ENCODE measurements around the gene MAMLD1. TPM values are rescaled to one million over a fixed set of nuclear protein-coding genes. Genes with fewer than 3 reads are reported as not detected.

MAMLD1 gene
- total and polyA plus RNA-seq, 5 donors from 2014 or later: 0.14 to 1.7 (median 0.45) TPM

GRCh38 chrX:150478496-150479492 is 115.7 kb downstream of the MAMLD1 start:
- H3K4me1 ChIP-seq (ENCODE audit: control insufficient read depth, insufficient read depth, low read length, poor library complexity, severe bottlenecking): peaks cover 31% of the 10 kb centered on the region
- H3K27ac ChIP-seq (ENCODE audit: insufficient read depth, low read length, poor library complexity, severe bottlenecking): peak overlapping the region; percentile 63
- no peaks in the 10 kb centered on the region for H3K9me3 ChIP-seq (ENCODE audit: control insufficient read depth in 2 of 2, low read length in 2 of 2)
- DNase-seq (peak in 2 of 3 donors; percentile 31 to 68), ATAC-seq (ENCODE audit: low read depth in 2 of 2) (peak in 1 of 2 donors; percentile 57)
- H3K4me3 Mint-ChIP-seq: peak overlapping the region; percentile 72 to 84 (median 84)
- no peaks in the 10 kb centered on the region for H3K9me3 Mint-ChIP-seq
- no peaks in the 10 kb centered on the region for H3K27me3 Mint-ChIP-seq
- H3K36me3 ChIP-seq (ENCODE audit: control insufficient read depth, insufficient read depth, low read length): no peaks in the 10 kb centered on the region
- H3K27me3 ChIP-seq (ENCODE audit: control insufficient read depth, insufficient read depth, low read length): no peaks in the 10 kb centered on the region
- H3K4me3 ChIP-seq (ENCODE audit: low read depth, low read length): peak overlapping the region; percentile 77
- H3K36me3 Mint-ChIP-seq: no peaks in the 10 kb centered on the region
- peaks cover 18 to 60% (median 33%) of the 10 kb centered on the region in 4 donors for H3K4me1 Mint-ChIP-seq
- H3K27ac Mint-ChIP-seq: peak overlapping the region in 2 of 3 donors; percentile 89 to 94

- ATAC-seq (ENCODE audit: low read depth in 2 of 2): peak; percentile 56 to 76
- peaks cover 18 to 46% (median 33%) of the 10 kb centered on the region in 4 donors for H3K4me1 Mint-ChIP-seq
- no peak overlapping the region for H3K27ac ChIP-seq (ENCODE audit: insufficient read depth, low read length, poor library complexity, severe bottlenecking)
- no peaks in the 10 kb centered on the region for H3K36me3 Mint-ChIP-seq
- no peak overlapping the region for H3K4me3 ChIP-seq (ENCODE audit: low read depth, low read length)
- H3K9me3 ChIP-seq (ENCODE audit: control insufficient read depth in 2 of 2, low read length in 2 of 2): no peaks in the 10 kb centered on the region
- peak overlapping the region in 1 of 4 donors; percentile 38 for H3K4me3 Mint-ChIP-seq
- H3K27ac Mint-ChIP-seq: peak overlapping the region in 2 of 3 donors; percentile 4 to 5
- peaks cover 2% of the 10 kb centered on the region for H3K27me3 Mint-ChIP-seq
- DNase-seq: peak in 1 of 3 donors; percentile 63
- no peaks in the 10 kb centered on the region for H3K9me3 Mint-ChIP-seq
- H3K36me3 ChIP-seq (ENCODE audit: control insufficient read depth, insufficient read depth, low read length): no peaks in the 10 kb centered on the region
- H3K27me3 ChIP-seq (ENCODE audit: control insufficient read depth, insufficient read depth, low read length): no peaks in the 10 kb centered on the region
- H3K4me1 ChIP-seq (ENCODE audit: control insufficient read depth, insufficient read depth, low read length, poor library complexity, severe bottlenecking): peaks cover 31% of the 10 kb centered on the region
Observed at GRCh38 chrX:150482537-150483206, 119.6 kb downstream of the MAMLD1 start.

- ATAC-seq (ENCODE audit: low read depth in 2 of 2): no peak
- no peak overlapping the region for H3K27ac ChIP-seq (ENCODE audit: insufficient read depth, low read length, poor library complexity, severe bottlenecking)
- H3K4me1 ChIP-seq (ENCODE audit: control insufficient read depth, insufficient read depth, low read length, poor library complexity, severe bottlenecking): peaks cover 23% of the 10 kb centered on the region
- H3K4me3 ChIP-seq (ENCODE audit: low read depth, low read length): no peak overlapping the region
- H3K9me3 ChIP-seq (ENCODE audit: control insufficient read depth in 2 of 2, low read length in 2 of 2): no peaks in the 10 kb centered on the region
- DNase-seq: no peak
- H3K4me1 Mint-ChIP-seq: peaks cover 14 to 39% (median 25%) of the 10 kb centered on the region in 4 donors
- H3K27me3 Mint-ChIP-seq: peaks cover 4% of the 10 kb centered on the region
- H3K27me3 ChIP-seq (ENCODE audit: control insufficient read depth, insufficient read depth, low read length): no peaks in the 10 kb centered on the region
- peak overlapping the region in 1 of 4 donors; percentile 34 for H3K4me3 Mint-ChIP-seq
- H3K27ac Mint-ChIP-seq: peak overlapping the region in 1 of 3 donors; percentile 70
- no peaks in the 10 kb centered on the region for H3K36me3 Mint-ChIP-seq
- no peaks in the 10 kb centered on the region for H3K36me3 ChIP-seq (ENCODE audit: control insufficient read depth, insufficient read depth, low read length)
- no peaks in the 10 kb centered on the region for H3K9me3 Mint-ChIP-seq
Observed at GRCh38 chrX:150483356-150483985, 120.4 kb downstream of the MAMLD1 start.

GRCh38 chrX:150486011-150486410 is 122.9 kb downstream of the MAMLD1 start:
- no peaks in the 10 kb centered on the region for H3K36me3 ChIP-seq (ENCODE audit: control insufficient read depth, insufficient read depth, low read length)
- H3K27ac ChIP-seq (ENCODE audit: insufficient read depth, low read length, poor library complexity, severe bottlenecking): no peak overlapping the region
- Mint-ChIP-seq H3K27ac (no peak overlapping the region), H3K9me3 (no peaks in the 10 kb centered on the region), H3K4me1 (peaks cover 9 to 15% (median 12%) of the 10 kb centered on the region in 4 donors), H3K36me3 (no peaks in the 10 kb centered on the region), H3K4me3 (no peak overlapping the region), H3K27me3 (peaks cover 4% of the 10 kb centered on the region)
- peaks cover 6% of the 10 kb centered on the region for H3K4me1 ChIP-seq (ENCODE audit: control insufficient read depth, insufficient read depth, low read length, poor library complexity, severe bottlenecking)
- H3K4me3 ChIP-seq (ENCODE audit: low read depth, low read length): no peak overlapping the region
- DNase-seq (peak in 2 of 3 donors; percentile 33 to 71), ATAC-seq (ENCODE audit: low read depth in 2 of 2) (peak; percentile 59 to 67)
- H3K27me3 ChIP-seq (ENCODE audit: control insufficient read depth, insufficient read depth, low read length): no peaks in the 10 kb centered on the region
- no peaks in the 10 kb centered on the region for H3K9me3 ChIP-seq (ENCODE audit: control insufficient read depth in 2 of 2, low read length in 2 of 2)

GRCh38 chrX:150487369-150488094 is 124.4 kb downstream of the MAMLD1 start:
- no peak for DNase-seq
- Mint-ChIP-seq H3K4me1 (peaks cover 4 to 8% (median 8%) of the 10 kb centered on the region in 4 donors), H3K36me3 (no peaks in the 10 kb centered on the region), H3K27ac (no peak overlapping the region), H3K9me3 (no peaks in the 10 kb centered on the region), H3K4me3 (no peak overlapping the region), H3K27me3 (peaks cover 4% of the 10 kb centered on the region)
- Histone ChIP-seq H3K4me3 (ENCODE audit: low read depth, low read length) (no peak overlapping the region), H3K27me3 (ENCODE audit: control insufficient read depth, insufficient read depth, low read length) (no peaks in the 10 kb centered on the region), H3K27ac (ENCODE audit: insufficient read depth, low read length, poor library complexity, severe bottlenecking) (no peak overlapping the region), H3K9me3 (ENCODE audit: control insufficient read depth in 2 of 2, low read length in 2 of 2) (no peaks in the 10 kb centered on the region), H3K4me1 (ENCODE audit: control insufficient read depth, insufficient read depth, low read length, poor library complexity, severe bottlenecking) (peaks cover 6% of the 10 kb centered on the region), H3K36me3 (ENCODE audit: control insufficient read depth, insufficient read depth, low read length) (no peaks in the 10 kb centered on the region)
- ATAC-seq (ENCODE audit: low read depth in 2 of 2): no peak

GRCh38 chrX:150489359-150490015 is 126.4 kb downstream of the MAMLD1 start:
- no peak overlapping the region for H3K27ac Mint-ChIP-seq
- peaks cover 4% of the 10 kb centered on the region for H3K27me3 Mint-ChIP-seq
- H3K4me3 ChIP-seq (ENCODE audit: low read depth, low read length): no peak overlapping the region
- H3K4me1 ChIP-seq (ENCODE audit: control insufficient read depth, insufficient read depth, low read length, poor library complexity, severe bottlenecking): no peaks in the 10 kb centered on the region
- no peak overlapping the region for H3K27ac ChIP-seq (ENCODE audit: insufficient read depth, low read length, poor library complexity, severe bottlenecking)
- peaks cover 0 to 2% (median 0%) of the 10 kb centered on the region in 7 donors for H3K9me3 Mint-ChIP-seq
- H3K36me3 Mint-ChIP-seq: no peaks in the 10 kb centered on the region
- no peaks in the 10 kb centered on the region for H3K9me3 ChIP-seq (ENCODE audit: control insufficient read depth in 2 of 2, low read length in 2 of 2)
- H3K4me1 Mint-ChIP-seq: no peaks in the 10 kb centered on the region
- H3K36me3 ChIP-seq (ENCODE audit: control insufficient read depth, insufficient read depth, low read length): no peaks in the 10 kb centered on the region
- peak overlapping the region in 1 of 4 donors; percentile 27 for H3K4me3 Mint-ChIP-seq
- DNase-seq (no peak), ATAC-seq (ENCODE audit: low read depth in 2 of 2) (no peak)
- no peaks in the 10 kb centered on the region for H3K27me3 ChIP-seq (ENCODE audit: control insufficient read depth, insufficient read depth, low read length)
